PC-9 (cell line): ENCODE results near the gene GFRA1.

Experiments used
- EZH2 ChIP-seq: fragments of 200-600 bp; sonication (generic); IDR thresholded peaks from 2 replicates; pipeline ENCODE4 v1.8.0; 2017; ENCODE audit warnings: antibody characterized with exemption, low read depth
- TF ChIP-seq, protein P1 (sequence below): fragments of 200-600 bp; sonication (generic); conservative IDR thresholded peaks from 2 replicates; pipeline ENCODE4 v1.6.1; 2017; ENCODE audit warnings: mixed run types, antibody characterized with exemption, mild to moderate bottlenecking, moderate library complexity

DNA sequence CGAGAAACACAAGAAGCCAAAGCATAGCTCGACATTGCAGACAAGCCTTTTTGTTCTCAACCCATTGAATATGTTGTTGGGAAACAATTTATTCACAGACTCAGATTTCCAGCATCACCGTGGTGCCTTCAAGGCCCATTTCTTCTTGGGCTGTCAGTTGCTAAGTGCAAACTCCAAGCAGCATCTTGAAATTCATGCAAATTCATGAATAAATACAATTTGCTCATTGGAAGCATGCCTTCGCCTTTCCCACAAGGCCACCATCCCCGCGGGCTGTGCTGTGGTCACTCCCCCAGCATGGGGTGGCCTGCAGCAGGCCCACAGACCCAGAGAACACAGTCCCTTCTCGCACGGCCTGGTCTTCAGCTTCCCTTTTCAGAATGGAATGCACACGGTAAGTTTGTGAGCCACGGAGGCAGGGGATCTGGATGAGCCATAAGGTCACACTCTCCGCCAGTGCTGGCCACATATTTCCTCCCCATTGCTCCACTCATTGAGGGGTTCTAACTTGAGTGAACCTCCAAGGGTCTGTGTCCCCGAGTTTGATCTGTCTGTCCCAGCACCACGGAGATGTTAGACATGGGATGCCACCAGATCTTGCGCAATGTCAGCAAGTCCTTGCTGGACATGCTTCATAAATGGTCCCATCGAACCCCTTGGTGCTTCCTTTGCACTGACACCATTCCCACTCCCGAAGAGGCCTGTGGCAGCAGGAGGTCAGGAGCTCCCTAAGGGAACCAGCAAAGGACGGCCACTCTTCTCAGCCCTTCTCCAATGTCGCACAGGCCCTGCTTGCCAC, 109.5 kb downstream of the GFRA1 start:
- TF ChIP-seq, protein P1, sequence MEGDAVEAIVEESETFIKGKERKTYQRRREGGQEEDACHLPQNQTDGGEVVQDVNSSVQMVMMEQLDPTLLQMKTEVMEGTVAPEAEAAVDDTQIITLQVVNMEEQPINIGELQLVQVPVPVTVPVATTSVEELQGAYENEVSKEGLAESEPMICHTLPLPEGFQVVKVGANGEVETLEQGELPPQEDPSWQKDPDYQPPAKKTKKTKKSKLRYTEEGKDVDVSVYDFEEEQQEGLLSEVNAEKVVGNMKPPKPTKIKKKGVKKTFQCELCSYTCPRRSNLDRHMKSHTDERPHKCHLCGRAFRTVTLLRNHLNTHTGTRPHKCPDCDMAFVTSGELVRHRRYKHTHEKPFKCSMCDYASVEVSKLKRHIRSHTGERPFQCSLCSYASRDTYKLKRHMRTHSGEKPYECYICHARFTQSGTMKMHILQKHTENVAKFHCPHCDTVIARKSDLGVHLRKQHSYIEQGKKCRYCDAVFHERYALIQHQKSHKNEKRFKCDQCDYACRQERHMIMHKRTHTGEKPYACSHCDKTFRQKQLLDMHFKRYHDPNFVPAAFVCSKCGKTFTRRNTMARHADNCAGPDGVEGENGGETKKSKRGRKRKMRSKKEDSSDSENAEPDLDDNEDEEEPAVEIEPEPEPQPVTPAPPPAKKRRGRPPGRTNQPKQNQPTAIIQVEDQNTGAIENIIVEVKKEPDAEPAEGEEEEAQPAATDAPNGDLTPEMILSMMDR: no peak
- TF ChIP-seq EZH2: no peak
